ENCODE results near the gene VNN1.

Gene VNN1

GRCh38 chr6:132746048-132746447 is 32.2 kb upstream of the VNN1 start:
- no peak overlapping the region for H3K27ac ChIP-seq (ENCODE audit: low read depth, low read length)
- no peaks in the 10 kb centered on the region for H3K36me3 ChIP-seq (ENCODE audit: insufficient read depth, low read length)
- 0 out of 2 replicates have a peak, but pooled peaks cover 3% of the 10 kb centered on the region for H3K27me3 ChIP-seq (ENCODE audit: insufficient read depth, low read length)
- no peak overlapping the region for H3K4me3 ChIP-seq (ENCODE audit: low read depth, low read length)
- H2AFZ ChIP-seq (ENCODE audit: low read length, unreplicated experiment), result no peak overlapping the region
- no peaks in the 10 kb centered on the region for H3K79me2 ChIP-seq (ENCODE audit: control insufficient read depth, insufficient read depth, low read length, unreplicated experiment)
- H3K4me1 ChIP-seq (ENCODE audit: control insufficient read depth, insufficient read depth, low read length, unreplicated experiment), result no peaks in the 10 kb centered on the region

- H3K36me3 ChIP-seq (ENCODE audit: insufficient read depth, low read length), result no peaks in the 10 kb centered on the region
- no peaks in the 10 kb centered on the region for H3K79me2 ChIP-seq (ENCODE audit: control insufficient read depth, insufficient read depth, low read length, unreplicated experiment)
- no peak overlapping the region for H2AFZ ChIP-seq (ENCODE audit: low read length, unreplicated experiment)
- no peaks in the 10 kb centered on the region for H3K4me1 ChIP-seq (ENCODE audit: control insufficient read depth, insufficient read depth, low read length, unreplicated experiment)
- no peak overlapping the region for H3K27ac ChIP-seq (ENCODE audit: low read depth, low read length)
- H3K27me3 ChIP-seq (ENCODE audit: insufficient read depth, low read length), result 0 out of 2 replicates have a peak, but pooled peaks cover 3% of the 10 kb centered on the region
- no peak overlapping the region for H3K4me3 ChIP-seq (ENCODE audit: low read depth, low read length)
Observed at GRCh38 chr6:132742495-132742894, 28.6 kb upstream of the VNN1 start.

- Histone ChIP-seq H3K36me3 (ENCODE audit: insufficient read depth, low read length) (no peaks in the 10 kb centered on the region), H3K4me1 (ENCODE audit: control insufficient read depth, insufficient read depth, low read length, unreplicated experiment) (peaks cover 7% of the 10 kb centered on the region), H3K27me3 (ENCODE audit: insufficient read depth, low read length) (0 out of 2 replicates have a peak, but pooled peaks cover 3% of the 10 kb centered on the region)
Observed at GRCh38 chr6:132741281-132741680, 27.4 kb upstream of the VNN1 start.

GRCh38 chr6:132736239-132736638 is 22.4 kb upstream of the VNN1 start:
- Histone ChIP-seq H3K27me3 (ENCODE audit: insufficient read depth, low read length) (no peaks in the 10 kb centered on the region), H2AFZ (ENCODE audit: low read length, unreplicated experiment) (no peak overlapping the region), H3K36me3 (ENCODE audit: insufficient read depth, low read length) (no peaks in the 10 kb centered on the region), H3K27ac (ENCODE audit: low read depth, low read length) (no peak overlapping the region), H3K79me2 (ENCODE audit: control insufficient read depth, insufficient read depth, low read length, unreplicated experiment) (no peaks in the 10 kb centered on the region), H3K4me1 (ENCODE audit: control insufficient read depth, insufficient read depth, low read length, unreplicated experiment) (peaks cover 18% of the 10 kb centered on the region), H3K4me3 (ENCODE audit: low read depth, low read length) (no peak overlapping the region)

More at GRCh38 chr6:132741281-132741680, 27.4 kb upstream of the VNN1 start:
- H3K79me2 ChIP-seq (ENCODE audit: control insufficient read depth, insufficient read depth, low read length, unreplicated experiment), result no peaks in the 10 kb centered on the region
- no peak overlapping the region for H3K4me3 ChIP-seq (ENCODE audit: low read depth, low read length)
- no peak overlapping the region for H3K27ac ChIP-seq (ENCODE audit: low read depth, low read length)
- no peak overlapping the region for H2AFZ ChIP-seq (ENCODE audit: low read length, unreplicated experiment)

- Histone ChIP-seq H3K4me3 (ENCODE audit: low read depth, low read length) (no peak overlapping the region), H3K27me3 (ENCODE audit: insufficient read depth, low read length) (no peaks in the 10 kb centered on the region), H2AFZ (ENCODE audit: low read length, unreplicated experiment) (no peak overlapping the region), H3K4me1 (ENCODE audit: control insufficient read depth, insufficient read depth, low read length, unreplicated experiment) (peaks cover 24% of the 10 kb centered on the region), H3K79me2 (ENCODE audit: control insufficient read depth, insufficient read depth, low read length, unreplicated experiment) (no peaks in the 10 kb centered on the region), H3K36me3 (ENCODE audit: insufficient read depth, low read length) (no peaks in the 10 kb centered on the region), H3K27ac (ENCODE audit: low read depth, low read length) (peak overlapping the region; percentile 44; the same call in 1 of the 2 replicates)
Observed at GRCh38 chr6:132734694-132735236, 20.9 kb upstream of the VNN1 start.

GRCh38 chr6:132733814-132734213 is 20.0 kb upstream of the VNN1 start:
- H3K36me3 ChIP-seq (ENCODE audit: insufficient read depth, low read length), result no peaks in the 10 kb centered on the region
- no peaks in the 10 kb centered on the region for H3K27me3 ChIP-seq (ENCODE audit: insufficient read depth, low read length)
- H3K79me2 ChIP-seq (ENCODE audit: control insufficient read depth, insufficient read depth, low read length, unreplicated experiment), result no peaks in the 10 kb centered on the region
- H2AFZ ChIP-seq (ENCODE audit: low read length, unreplicated experiment), result no peak overlapping the region
- no peak overlapping the region for H3K27ac ChIP-seq (ENCODE audit: low read depth, low read length)
- peaks cover 24% of the 10 kb centered on the region for H3K4me1 ChIP-seq (ENCODE audit: control insufficient read depth, insufficient read depth, low read length, unreplicated experiment)
- H3K4me3 ChIP-seq (ENCODE audit: low read depth, low read length), result no peak overlapping the region

- Histone ChIP-seq H2AFZ (ENCODE audit: low read length, unreplicated experiment) (no peak overlapping the region), H3K79me2 (ENCODE audit: control insufficient read depth, insufficient read depth, low read length, unreplicated experiment) (no peaks in the 10 kb centered on the region), H3K36me3 (ENCODE audit: insufficient read depth, low read length) (no peaks in the 10 kb centered on the region), H3K27me3 (ENCODE audit: insufficient read depth, low read length) (no peaks in the 10 kb centered on the region), H3K27ac (ENCODE audit: low read depth, low read length) (no peak overlapping the region), H3K4me3 (ENCODE audit: low read depth, low read length) (no peak overlapping the region), H3K4me1 (ENCODE audit: control insufficient read depth, insufficient read depth, low read length, unreplicated experiment) (peaks cover 24% of the 10 kb centered on the region)
Observed at GRCh38 chr6:132733283-132733682, 19.4 kb upstream of the VNN1 start.

GRCh38 chr6:132731086-132731485 is 17.2 kb upstream of the VNN1 start:
- Histone ChIP-seq H3K27ac (ENCODE audit: low read depth, low read length) (no peak overlapping the region), H3K27me3 (ENCODE audit: insufficient read depth, low read length) (no peaks in the 10 kb centered on the region), H3K4me1 (ENCODE audit: control insufficient read depth, insufficient read depth, low read length, unreplicated experiment) (peaks cover 14% of the 10 kb centered on the region), H2AFZ (ENCODE audit: low read length, unreplicated experiment) (no peak overlapping the region), H3K4me3 (ENCODE audit: low read depth, low read length) (no peak overlapping the region), H3K36me3 (ENCODE audit: insufficient read depth, low read length) (no peaks in the 10 kb centered on the region), H3K79me2 (ENCODE audit: control insufficient read depth, insufficient read depth, low read length, unreplicated experiment) (no peaks in the 10 kb centered on the region)

- Histone ChIP-seq H3K4me3 (ENCODE audit: low read depth, low read length) (no peak overlapping the region), H3K4me1 (ENCODE audit: control insufficient read depth, insufficient read depth, low read length, unreplicated experiment) (peaks cover 9% of the 10 kb centered on the region), H2AFZ (ENCODE audit: low read length, unreplicated experiment) (no peak overlapping the region), H3K79me2 (ENCODE audit: control insufficient read depth, insufficient read depth, low read length, unreplicated experiment) (no peaks in the 10 kb centered on the region), H3K36me3 (ENCODE audit: insufficient read depth, low read length) (no peaks in the 10 kb centered on the region), H3K27me3 (ENCODE audit: insufficient read depth, low read length) (no peaks in the 10 kb centered on the region), H3K27ac (ENCODE audit: low read depth, low read length) (peak overlapping the region; percentile 11; the same call in 1 of the 2 replicates)
Observed at GRCh38 chr6:132730560-132730959, 16.7 kb upstream of the VNN1 start.

- Histone ChIP-seq H3K27me3 (ENCODE audit: insufficient read depth, low read length) (no peaks in the 10 kb centered on the region), H3K79me2 (ENCODE audit: control insufficient read depth, insufficient read depth, low read length, unreplicated experiment) (no peaks in the 10 kb centered on the region), H3K4me3 (ENCODE audit: low read depth, low read length) (no peak overlapping the region), H3K4me1 (ENCODE audit: control insufficient read depth, insufficient read depth, low read length, unreplicated experiment) (peaks cover 6% of the 10 kb centered on the region), H3K27ac (ENCODE audit: low read depth, low read length) (no peak overlapping the region), H3K36me3 (ENCODE audit: insufficient read depth, low read length) (no peaks in the 10 kb centered on the region), H2AFZ (ENCODE audit: low read length, unreplicated experiment) (no peak overlapping the region)
Observed at GRCh38 chr6:132728616-132729015, 14.8 kb upstream of the VNN1 start.

GRCh38 chr6:132726608-132726975 is 12.7 kb upstream of the VNN1 start:
- Histone ChIP-seq H3K27ac (ENCODE audit: low read depth, low read length) (no peak overlapping the region), H3K4me1 (ENCODE audit: control insufficient read depth, insufficient read depth, low read length, unreplicated experiment) (peaks cover 6% of the 10 kb centered on the region), H3K4me3 (ENCODE audit: low read depth, low read length) (no peak overlapping the region), H2AFZ (ENCODE audit: low read length, unreplicated experiment) (no peak overlapping the region), H3K27me3 (ENCODE audit: insufficient read depth, low read length) (no peaks in the 10 kb centered on the region), H3K79me2 (ENCODE audit: control insufficient read depth, insufficient read depth, low read length, unreplicated experiment) (no peaks in the 10 kb centered on the region), H3K36me3 (ENCODE audit: insufficient read depth, low read length) (no peaks in the 10 kb centered on the region)

Measured in ACC112 (cell line).